ENCODE results near the gene SKAP1.

The SKAP1 gene

DNA sequence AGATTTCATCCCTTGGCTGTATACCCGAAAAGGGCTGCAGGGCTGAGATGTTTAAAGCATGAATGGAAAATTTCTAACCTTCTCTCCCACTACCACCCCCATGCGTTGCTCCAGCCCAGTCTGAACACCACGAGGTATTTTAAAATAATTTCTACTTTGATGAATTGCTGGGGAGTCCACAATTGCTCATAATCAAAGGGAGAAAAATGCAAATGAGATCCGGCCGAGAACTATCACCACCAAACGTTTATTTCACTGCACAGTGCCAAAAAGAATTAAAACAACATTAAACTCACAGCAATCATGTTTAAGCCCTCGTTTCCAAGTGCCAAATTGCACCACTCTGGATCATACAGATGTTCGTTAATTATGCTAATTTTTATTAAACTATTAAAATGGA, 285.8 kb downstream of the SKAP1 start:
- no peak overlapping the region for H3K4me3 ChIP-seq (replicated peaks; ENCODE audit: low read depth, low read length)
- DNase-seq (ENCODE audit: extremely low read depth, insufficient read length): no peak
- no peaks in the 10 kb centered on the region for H3K27me3 ChIP-seq (replicated peaks; ENCODE audit: control insufficient read depth, insufficient read depth, low read length)
- no peak for TF ChIP-seq CTCF (IDR thresholded peaks at IDR 0.05; ENCODE audit: insufficient read depth, low read length, poor library complexity, severe bottlenecking)
- no peaks in the 10 kb centered on the region; the same call in 1 of the 2 replicates for H3K36me3 ChIP-seq (ENCODE audit: control insufficient read depth, insufficient read depth, low read length)

DNA sequence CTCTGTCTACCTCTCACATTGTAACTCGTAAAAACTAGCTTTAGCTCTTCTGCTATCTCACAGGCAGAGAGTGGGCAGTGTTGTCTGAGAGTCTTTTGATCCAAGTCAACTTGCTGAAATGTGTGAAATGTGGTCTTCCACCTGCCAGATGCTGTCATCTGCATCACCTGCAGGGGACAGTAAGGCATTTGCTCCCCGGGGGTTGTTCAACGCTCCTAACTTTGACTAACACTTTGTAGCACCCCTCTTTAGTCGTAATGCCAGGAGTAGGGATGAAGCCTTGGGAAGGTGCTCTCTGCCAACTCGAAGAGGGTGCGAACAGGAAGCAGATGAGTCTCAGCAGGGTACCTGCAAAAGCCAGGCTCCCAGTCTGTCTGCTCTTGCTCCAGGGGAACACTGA, 286.4 kb downstream of the SKAP1 start:
- Histone ChIP-seq H3K4me3 (replicated peaks; ENCODE audit: low read depth, low read length) (no peak overlapping the region), H3K36me3 (ENCODE audit: control insufficient read depth, insufficient read depth, low read length) (no peaks in the 10 kb centered on the region), H3K27me3 (replicated peaks; ENCODE audit: control insufficient read depth, insufficient read depth, low read length) (no peaks in the 10 kb centered on the region)
- TF ChIP-seq CTCF (IDR thresholded peaks at IDR 0.05; ENCODE audit: insufficient read depth, low read length, poor library complexity, severe bottlenecking): peak; percentile 22
- DNase-seq (ENCODE audit: extremely low read depth, insufficient read length): no peak

- no peak for TF ChIP-seq CTCF (IDR thresholded peaks at IDR 0.05; ENCODE audit: insufficient read depth, low read length, poor library complexity, severe bottlenecking)
- Histone ChIP-seq H3K27me3 (replicated peaks; ENCODE audit: control insufficient read depth, insufficient read depth, low read length) (no peaks in the 10 kb centered on the region), H3K36me3 (ENCODE audit: control insufficient read depth, insufficient read depth, low read length) (no peaks in the 10 kb centered on the region; the same call in 1 of the 2 replicates), H3K4me3 (replicated peaks; ENCODE audit: low read depth, low read length) (no peak overlapping the region)
- no peak for DNase-seq (ENCODE audit: extremely low read depth, insufficient read length)
Measured at GRCh38 chr17:48139944-48140343, 290.1 kb downstream of the SKAP1 start.

DNA sequence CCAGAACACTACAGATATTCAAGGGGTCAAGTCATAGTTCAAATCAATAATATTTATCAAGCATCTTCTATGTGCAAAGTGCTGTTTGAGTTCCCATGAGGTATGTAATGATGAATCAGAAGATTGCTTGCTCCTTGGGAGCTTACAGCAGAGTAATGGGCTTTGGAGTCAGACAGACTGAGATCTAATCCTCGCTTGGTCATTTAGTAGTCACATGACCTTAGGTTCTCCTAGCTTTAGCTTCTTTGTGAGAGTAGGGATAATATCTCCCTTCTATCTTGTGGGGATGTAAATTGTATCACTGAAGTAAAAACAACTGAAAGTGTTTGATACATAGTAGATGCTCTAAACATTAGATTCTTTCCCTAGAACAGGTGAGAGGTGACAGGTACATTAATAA, 292.4 kb downstream of the SKAP1 start:
- Histone ChIP-seq H3K36me3 (ENCODE audit: control insufficient read depth, insufficient read depth, low read length) (no peaks in the 10 kb centered on the region; the same call in 1 of the 2 replicates), H3K27me3 (replicated peaks; ENCODE audit: control insufficient read depth, insufficient read depth, low read length) (no peaks in the 10 kb centered on the region), H3K4me3 (replicated peaks; ENCODE audit: low read depth, low read length) (no peak overlapping the region)
- DNase-seq (ENCODE audit: extremely low read depth, insufficient read length): no peak
- TF ChIP-seq CTCF (IDR thresholded peaks at IDR 0.05; ENCODE audit: insufficient read depth, low read length, poor library complexity, severe bottlenecking): no peak

DNA sequence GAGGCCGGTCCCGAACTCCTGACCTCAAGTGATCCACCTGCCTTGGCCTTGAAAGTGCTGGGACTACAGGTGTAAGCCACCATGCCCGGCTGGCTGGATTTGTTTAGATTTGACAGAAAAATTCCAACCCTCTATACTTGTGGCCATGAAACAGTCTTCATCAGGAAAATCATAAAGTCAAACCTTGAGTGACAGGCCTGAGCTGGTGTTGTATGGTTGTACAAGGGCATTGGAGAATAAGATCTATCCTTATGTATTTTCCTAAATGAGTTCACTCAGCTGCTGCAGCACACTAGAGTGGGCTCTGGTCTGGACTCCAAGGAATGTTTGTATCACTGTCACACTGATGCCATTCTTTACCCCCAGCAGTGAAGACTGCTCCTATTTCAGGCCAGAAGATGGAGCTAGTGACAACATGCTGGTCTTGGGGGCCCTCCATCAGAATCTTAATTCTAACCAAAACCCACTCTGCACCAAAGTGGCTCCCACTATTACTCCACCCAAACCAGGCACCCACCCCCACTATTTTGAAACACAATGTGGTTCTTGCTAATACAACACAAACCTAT, 295.0 kb downstream of the SKAP1 start:
- no peak for DNase-seq (ENCODE audit: extremely low read depth, insufficient read length)
- H3K36me3 ChIP-seq (ENCODE audit: control insufficient read depth, insufficient read depth, low read length): no peaks in the 10 kb centered on the region; the same call in 1 of the 2 replicates
- TF ChIP-seq CTCF (IDR thresholded peaks at IDR 0.05; ENCODE audit: insufficient read depth, low read length, poor library complexity, severe bottlenecking): peak; percentile 55
- H3K4me3 ChIP-seq (replicated peaks; ENCODE audit: low read depth, low read length): no peak overlapping the region
- no peaks in the 10 kb centered on the region for H3K27me3 ChIP-seq (replicated peaks; ENCODE audit: control insufficient read depth, insufficient read depth, low read length)

GRCh38 chr17:48132385-48132784, 297.6 kb downstream of the SKAP1 start:
- H3K27me3 ChIP-seq (replicated peaks; ENCODE audit: control insufficient read depth, insufficient read depth, low read length): no peaks in the 10 kb centered on the region
- DNase-seq (ENCODE audit: extremely low read depth, insufficient read length): no peak
- peaks cover 2% of the 10 kb centered on the region; the same call in 1 of the 2 replicates for H3K36me3 ChIP-seq (ENCODE audit: control insufficient read depth, insufficient read depth, low read length)
- H3K4me3 ChIP-seq (replicated peaks; ENCODE audit: low read depth, low read length): no peak overlapping the region
- TF ChIP-seq CTCF (IDR thresholded peaks at IDR 0.05; ENCODE audit: insufficient read depth, low read length, poor library complexity, severe bottlenecking): no peak
